ENCODE measurements around the gene UBE2QL1. TPM values are rescaled to one million over a fixed set of nuclear protein-coding genes. Genes with fewer than 3 reads are reported as not detected.

The UBE2QL1 gene
- total RNA-seq, 1 experiment from 2014 or later = 0.11 TPM

DNA sequence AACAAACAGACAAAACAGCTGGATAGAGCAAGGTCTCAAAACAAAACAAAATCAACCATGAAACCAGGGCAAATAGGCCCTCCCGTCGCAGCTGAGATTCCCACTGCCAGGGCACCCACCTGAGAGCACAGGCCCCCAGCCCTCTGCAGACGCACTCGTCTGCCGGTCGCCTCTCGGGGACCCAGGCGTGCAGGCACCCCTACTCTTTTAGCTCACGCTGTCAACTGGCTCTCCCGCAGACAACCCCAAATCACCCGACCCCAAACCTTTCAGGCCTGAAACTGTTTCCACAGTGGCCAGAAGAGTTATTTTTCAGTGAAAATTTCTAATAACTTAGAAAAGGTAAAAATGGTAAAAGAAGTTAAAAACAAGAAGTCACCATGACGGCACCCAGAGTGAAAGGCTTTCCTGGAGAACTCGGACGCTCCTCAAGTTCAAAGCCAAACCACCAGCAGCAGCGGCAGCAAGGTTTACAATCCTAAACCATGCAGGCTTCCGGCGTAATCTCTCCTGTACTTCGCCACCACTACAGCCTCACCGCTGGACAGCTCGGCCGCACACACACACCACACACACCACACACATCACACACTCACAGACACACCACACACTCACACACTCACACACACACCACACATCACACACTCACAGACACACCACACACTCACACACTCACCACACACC is 1.9 kb upstream of the UBE2QL1 start:
- no peak for DNase-seq
- H3K79me2 ChIP-seq (ENCODE audit: insufficient read depth, low read length) = no peaks in the 10 kb centered on the region
- no peak overlapping the region for H3K27ac Mint-ChIP-seq
- H3K4me1 ChIP-seq (ENCODE audit: insufficient read depth, low read length) = peaks cover 2% of the 10 kb centered on the region; the same call in 1 of the 2 replicates
- H3T11ph ChIP-seq (ENCODE audit: low read length) = no peak overlapping the region
- no peak overlapping the region for H4K8ac ChIP-seq (replicated peaks; ENCODE audit: insufficient read length, low read depth, low read length)
- no peak overlapping the region for H3K18ac ChIP-seq (ENCODE audit: insufficient read length, low read depth, low read length)
- peaks cover 4% of the 10 kb centered on the region for H3K23me2 ChIP-seq (ENCODE audit: insufficient read length, low read depth, low read length, poor library complexity, severe bottlenecking)
- H4K5ac ChIP-seq (ENCODE audit: insufficient read length, low read depth, low read length) = no peak overlapping the region
- no peak overlapping the region for H2AFZ ChIP-seq (ENCODE audit: low read length)
- H4K20me1 ChIP-seq (ENCODE audit: control insufficient read depth, insufficient read depth, insufficient read length) = no peaks in the 10 kb centered on the region
- no peak overlapping the region for H4K91ac ChIP-seq (ENCODE audit: insufficient read length, low read depth, low read length)
- no peak overlapping the region for H2BK15ac ChIP-seq (ENCODE audit: low read depth, low read length)
- H3K36me3 Mint-ChIP-seq (ENCODE audit: insufficient read depth in 1 of 3, low read depth in 3 of 3) = no peaks in the 10 kb centered on the region; a peak in 1 of 7 replicates
- H2BK20ac ChIP-seq (ENCODE audit: low read depth, low read length, poor library complexity, severe bottlenecking) = no peak overlapping the region
- H3K23ac ChIP-seq (ENCODE audit: insufficient read length, low read depth, low read length) = no peak overlapping the region
- H3K4me3 Mint-ChIP-seq = 0 out of 5 replicates have a peak overlapping the region, but pooled peaks of 1 of the 2 experiments have one; percentile 23
- WGBS (ENCODE audit: extremely low coverage, insufficient read length, low lambda C conversion rate) = no CpG with 5 or more reads among the region's 21 CpGs
- no peaks in the 10 kb centered on the region for H3K79me1 ChIP-seq (ENCODE audit: insufficient read depth, low read depth, low read length, poor library complexity, severe bottlenecking)
- H3K9me3 Mint-ChIP-seq = peaks cover 6 to 14% of the 10 kb centered on the region in 2 experiments; a peak in 3 of 5 replicates
- H3K9ac ChIP-seq (ENCODE audit: extremely low read depth, insufficient read length, low read length) = no peak overlapping the region
- H3K27me3 Mint-ChIP-seq (ENCODE audit: low read depth) = peaks cover 60% of the 10 kb centered on the region
- H2BK5ac ChIP-seq (ENCODE audit: insufficient read length, low read length) = no peak overlapping the region
- H2BK120ac ChIP-seq (ENCODE audit: low read depth, low read length, poor library complexity, severe bottlenecking) = no peak overlapping the region
- no peak overlapping the region for H3K56ac ChIP-seq (ENCODE audit: insufficient read length, low read depth, low read length)
- H3K4ac ChIP-seq (ENCODE audit: low read depth, low read length) = no peak overlapping the region
- H3K9me3 ChIP-seq (ENCODE audit: control insufficient read depth, low read depth, low read length) = no peaks in the 10 kb centered on the region
- no peak overlapping the region for H3K4me2 ChIP-seq (ENCODE audit: insufficient read depth, insufficient read length, low read length)
- H3K14ac ChIP-seq (ENCODE audit: insufficient read depth, low read length) = no peak overlapping the region
- H2AK5ac ChIP-seq (ENCODE audit: insufficient read length, low read length) = no peak overlapping the region
- peaks cover 30% of the 10 kb centered on the region for H3K27me3 ChIP-seq (ENCODE audit: insufficient read depth, low read length)
- no peak overlapping the region for H2BK12ac ChIP-seq (ENCODE audit: insufficient read length, low read depth, low read length)
- peaks cover 13 to 18% of the 10 kb centered on the region in 2 experiments for H3K4me1 Mint-ChIP-seq
- TF ChIP-seq, protein P1, sequence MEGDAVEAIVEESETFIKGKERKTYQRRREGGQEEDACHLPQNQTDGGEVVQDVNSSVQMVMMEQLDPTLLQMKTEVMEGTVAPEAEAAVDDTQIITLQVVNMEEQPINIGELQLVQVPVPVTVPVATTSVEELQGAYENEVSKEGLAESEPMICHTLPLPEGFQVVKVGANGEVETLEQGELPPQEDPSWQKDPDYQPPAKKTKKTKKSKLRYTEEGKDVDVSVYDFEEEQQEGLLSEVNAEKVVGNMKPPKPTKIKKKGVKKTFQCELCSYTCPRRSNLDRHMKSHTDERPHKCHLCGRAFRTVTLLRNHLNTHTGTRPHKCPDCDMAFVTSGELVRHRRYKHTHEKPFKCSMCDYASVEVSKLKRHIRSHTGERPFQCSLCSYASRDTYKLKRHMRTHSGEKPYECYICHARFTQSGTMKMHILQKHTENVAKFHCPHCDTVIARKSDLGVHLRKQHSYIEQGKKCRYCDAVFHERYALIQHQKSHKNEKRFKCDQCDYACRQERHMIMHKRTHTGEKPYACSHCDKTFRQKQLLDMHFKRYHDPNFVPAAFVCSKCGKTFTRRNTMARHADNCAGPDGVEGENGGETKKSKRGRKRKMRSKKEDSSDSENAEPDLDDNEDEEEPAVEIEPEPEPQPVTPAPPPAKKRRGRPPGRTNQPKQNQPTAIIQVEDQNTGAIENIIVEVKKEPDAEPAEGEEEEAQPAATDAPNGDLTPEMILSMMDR (conservative IDR thresholded peaks at IDR 0.05) = no peak
- no peak overlapping the region for H3K27ac ChIP-seq (ENCODE audit: insufficient read length, low read depth, low read length)
